IMR-90 (cell line): Measurements from ENCODE around the gene ZNF415. TPM values are rescaled to one million over a fixed set of nuclear protein-coding genes. Genes with fewer than 3 reads are reported as not detected.

Source experiments
- ATAC-seq: fragments of 200-7000 bp; cut with Tn5 transposase; 2 replicates; pipeline ENCODE4 v1.9.1; 2020; ENCODE audit warnings: low read depth, mild to moderate bottlenecking, moderate library complexity
- BruUV-seq: library from RNA; stranded (reverse); fragments of 400-500 nt; replicated peaks from 2 replicates; lab custom pipeline; 2021; lab: Mats Ljungman, UMichigan
- CTCF ChIA-PET: fragments of 300-600 bp; formaldehyde crosslinking; extraction: SDS; loops from one replicate; lab custom pipeline; 2021; ENCODE audit warnings: antibody characterized with exemption; lab: Yijun Ruan, JAX
- POLR2A ChIA-PET: fragments of 300-600 bp; sonication (Branson Sonifier 250); formaldehyde crosslinking; loops from one replicate; lab custom pipeline; 2022; ENCODE audit warnings: antibody characterized with exemption; ENCODE audit not compliant: unreplicated experiment; lab: Charles Lee
- DNase-seq: peaks from one replicate; pipeline ENCODE4 v3.0.0; 2013
- H2AFZ ChIP-seq: replicated peaks from 2 replicates; pipeline ENCODE3; 2013; ENCODE audit warnings: low read length, mild to moderate bottlenecking; ENCODE audit not compliant: poor library complexity
- H2AK5ac ChIP-seq: 2 replicates; pipeline ENCODE4 v1.6.1; 2013; ENCODE audit warnings: low read depth, low read length, inconsistent platforms
- H2AK9ac ChIP-seq: replicated peaks from 2 replicates; pipeline ENCODE3; 2013; ENCODE audit warnings: mild to moderate bottlenecking, low read depth, low read length, moderate library complexity; ENCODE audit not compliant: poor library complexity
- H2BK120ac ChIP-seq: 2 replicates; pipeline ENCODE4 v1.6.1; 2013; ENCODE audit warnings: low read depth, low read length, inconsistent platforms
- H2BK15ac ChIP-seq: 3 replicates; pipeline ENCODE4 v1.6.1; 2013; ENCODE audit warnings: low read depth, low read length, inconsistent platforms
- H2BK20ac ChIP-seq: 2 replicates; pipeline ENCODE4 v1.6.1; 2013; ENCODE audit warnings: low read depth, mild to moderate bottlenecking, inconsistent platforms, low read length, moderate library complexity
- H2BK5ac ChIP-seq: 2 replicates; pipeline ENCODE4 v1.6.1; 2013; ENCODE audit warnings: mild to moderate bottlenecking, low read depth, low read length, inconsistent platforms; ENCODE audit not compliant: poor library complexity, severe bottlenecking
- H3K14ac ChIP-seq: replicated peaks from 2 replicates; pipeline ENCODE4 v1.6.1; 2013; ENCODE audit warnings: low read depth, low read length, inconsistent platforms
- H3K18ac ChIP-seq: 2 replicates; pipeline ENCODE4 v1.6.1; 2013; ENCODE audit warnings: low read depth, low read length, control low read depth
- H3K23ac ChIP-seq: 2 replicates; pipeline ENCODE4 v1.6.1; 2013; ENCODE audit warnings: low read depth, low read length, inconsistent platforms
- H3K27ac ChIP-seq: 2 replicates; pipeline ENCODE4 v1.5.1; 2013; ENCODE audit warnings: mild to moderate bottlenecking, control low read depth, low read length; ENCODE audit not compliant: insufficient read depth
- H3K27me3 ChIP-seq: 2 replicates; pipeline ENCODE4 v1.6.1; 2013; ENCODE audit warnings: low read length; ENCODE audit not compliant: control insufficient read depth, insufficient read depth
- H3K36me3 ChIP-seq: 2 replicates; pipeline ENCODE4 v1.6.1; 2013; ENCODE audit warnings: low read length, mixed read lengths; ENCODE audit not compliant: control insufficient read depth, insufficient read depth
- H3K4ac ChIP-seq: 2 replicates; pipeline ENCODE4 v1.6.1; 2013; ENCODE audit warnings: low read depth, low read length, inconsistent platforms
- H3K4me1 ChIP-seq: 2 replicates; pipeline ENCODE4 v1.6.1; 2013; ENCODE audit warnings: low read length, mixed read lengths; ENCODE audit not compliant: control insufficient read depth, insufficient read depth
- H3K4me2 ChIP-seq: 2 replicates; pipeline ENCODE4 v1.6.1; 2013; ENCODE audit warnings: low read depth, mild to moderate bottlenecking, control low read depth, low read length, moderate library complexity
- H3K4me3 ChIP-seq: 2 replicates; pipeline ENCODE4 v1.5.1; 2013; ENCODE audit warnings: low read depth, mild to moderate bottlenecking, control low read depth, low read length, moderate library complexity; ENCODE audit not compliant: insufficient read depth
- H3K56ac ChIP-seq: 2 replicates; pipeline ENCODE4 v1.6.1; 2013; ENCODE audit warnings: low read length, inconsistent platforms; ENCODE audit not compliant: insufficient read depth; ENCODE audit errors: extremely low read depth
- H3K79me1 ChIP-seq, 2 experiments: 2 replicates each; pipeline ENCODE4 v1.6.1; 2013; ENCODE audit warnings: low read length in 2 of 2, inconsistent platforms in 1 of 2, low read depth in 1 of 2
- H3K9ac ChIP-seq: 2 replicates; pipeline ENCODE4 v1.6.1; 2013; ENCODE audit warnings: low read depth, low read length, control low read depth
- H3K9me1 ChIP-seq: 2 replicates; pipeline ENCODE4 v1.6.1; 2013; ENCODE audit warnings: low read length, inconsistent platforms; ENCODE audit not compliant: insufficient read depth
- H3K9me3 ChIP-seq: 2 replicates; pipeline ENCODE4 v1.6.1; 2013; ENCODE audit warnings: low read length; ENCODE audit not compliant: control insufficient read depth, insufficient read depth
- H4K20me1 ChIP-seq: 2 replicates; pipeline ENCODE4 v1.6.1; 2013; ENCODE audit warnings: low read length, inconsistent platforms; ENCODE audit not compliant: insufficient read depth
- H4K5ac ChIP-seq: 2 replicates; pipeline ENCODE4 v1.6.1; 2013; ENCODE audit warnings: mild to moderate bottlenecking, low read depth, low read length, control low read depth
- H4K8ac ChIP-seq, 2 experiments: 2 replicates each; pipeline ENCODE4 v1.6.1; 2013; ENCODE audit warnings: low read depth in 2 of 2, low read length in 2 of 2, control low read depth in 1 of 2, inconsistent platforms in 1 of 2
- H4K91ac ChIP-seq: 2 replicates; pipeline ENCODE4 v1.6.1; 2013; ENCODE audit warnings: low read depth, low read length, inconsistent platforms; ENCODE audit not compliant: insufficient read depth
- MXI1 ChIP-seq: IDR thresholded peaks from 2 replicates; pipeline ENCODE4 v1.6.1; 2012; ENCODE audit warnings: low read depth, mild to moderate bottlenecking, low read length, moderate library complexity, borderline replicate concordance
- WGBS, 2 experiments: methylation state at CpG; one replicate each; pipeline versions ENCODE4 v1.1.5 to v1.1.7; 2013; ENCODE audit warnings: missing lambda C conversion rate in 2 of 2; ENCODE audit not compliant: insufficient read length in 1 of 2; ENCODE audit errors: extremely low coverage in 2 of 2; 5-methylcytosine and 5-hydroxymethylcytosine counted together
- dilution Hi-C: fragments of 300-500 bp; cut with HindIII; formaldehyde crosslinking; loops from one replicate; pipeline ENCODE4 v1.14.3; 2018; ENCODE audit warnings: low sequenced_read_pairs; ENCODE audit not compliant: unreplicated experiment
- in situ Hi-C: fragments of 300-500 bp; cut with MboI; formaldehyde crosslinking; loops from 3 replicates; pipeline ENCODE4 v1.14.3; 2019; ENCODE audit warnings: low sequenced_read_pairs, inconsistent platforms, mixed read lengths
- intact Hi-C: fragments of 100-400 bp; cut with micrococcal nuclease; formaldehyde crosslinking; loops from 2 replicates; pipeline ENCODE4 v1.10.0; 2022
- polyA plus RNA-seq, 3 experiments: library from polyadenylated mRNA; depleted of rRNA; stranded (reverse); fragments of >200 nt; gene quantifications; 2 replicates each; pipeline ENCODE4 v1.2.3, GENCODE V29; 2012; ENCODE audit warnings: low replicate concordance in 1 of 3
- total RNA-seq: library from RNA; depleted of rRNA; stranded (reverse); fragments of >200 nt; gene quantifications from 2 replicates; pipeline ENCODE4 v1.2.3, GENCODE V29; 2012

Gene ZNF415
- total and polyA plus RNA-seq, 2 of the 4 experiments (the other 2 are of a cell fraction): 4.2 to 7.7 TPM

DNA sequence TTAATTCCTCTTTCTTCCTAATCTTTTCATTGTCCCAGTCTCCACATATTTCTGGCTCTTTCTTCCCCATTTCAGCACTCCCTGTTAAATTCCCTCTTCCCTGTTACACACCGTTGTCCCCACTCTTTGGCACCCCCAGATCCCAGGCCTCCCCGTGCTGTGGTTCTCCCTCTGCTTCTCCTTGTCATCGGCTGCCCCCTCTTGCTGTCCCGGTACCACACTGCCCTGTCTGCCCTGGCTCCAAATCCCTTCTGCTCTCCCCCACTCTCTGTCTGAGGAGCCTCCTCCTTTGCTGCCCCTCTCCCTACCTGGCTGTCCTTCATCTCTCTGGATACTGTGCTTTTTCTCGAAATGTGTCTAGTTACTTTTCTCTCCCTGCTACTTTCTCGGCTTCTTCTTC is 983 bp downstream of the ZNF415 start:
- ATAC-seq: 0 out of 2 replicates have a peak, but pooled peaks have one; percentile 8
- no peaks in the 10 kb centered on the region for H3K9me1 ChIP-seq
- in situ Hi-C loops: no loop called here
- no peaks in the 10 kb centered on the region for H4K20me1 ChIP-seq
- no peak overlapping the region for H2BK5ac ChIP-seq
- H2BK20ac ChIP-seq: no peak overlapping the region
- no peaks in the 10 kb centered on the region for H3K27me3 ChIP-seq
- no peak overlapping the region for H4K5ac ChIP-seq
- dilution Hi-C loops: no loop called here
- H3K4me3 ChIP-seq: peak overlapping the region; percentile 57
- H3K4me2 ChIP-seq: peak overlapping the region; percentile 53
- H2BK15ac ChIP-seq: no peak overlapping the region
- ChIA-PET POLR2A (no interaction called here), CTCF (no interaction called here)
- no TSS peak for BruUV-seq
- intact Hi-C loops: loop anchor here (2.0 kb wide), 1 partner anchor 29 kb away; the partner anchor contains the start of gene ZNF160
- no peak overlapping the region for H3K27ac ChIP-seq
- H3K79me1 ChIP-seq: peaks cover 0 to 9% of the 10 kb centered on the region in 2 experiments; a peak in 2 of 4 replicates
- H3K56ac ChIP-seq: no peak overlapping the region; the same call in 1 of the 2 replicates
- H2AK9ac ChIP-seq: no peak overlapping the region
- no peak for DNase-seq
- H3K4ac ChIP-seq: no peak overlapping the region
- no peak overlapping the region for H2BK120ac ChIP-seq
- peak overlapping the region; percentile 46 to 96; a peak in 1 of 4 replicates for H4K8ac ChIP-seq
- H4K91ac ChIP-seq: no peak overlapping the region
- no peak for TF ChIP-seq MXI1
- H3K36me3 ChIP-seq: no peaks in the 10 kb centered on the region; the same call in 1 of the 2 replicates
- H2AFZ ChIP-seq: peak overlapping the region; percentile 80
- peak overlapping the region; percentile 51; the same call in 1 of the 2 replicates for H3K23ac ChIP-seq
- no peak overlapping the region for H2AK5ac ChIP-seq
- peaks cover 3% of the 10 kb centered on the region; the same call in 1 of the 2 replicates for H3K4me1 ChIP-seq
- H3K14ac ChIP-seq: no peak overlapping the region
- H3K9ac ChIP-seq: peak overlapping the region; percentile 80; the same call in 1 of the 2 replicates
- H3K9me3 ChIP-seq: no peaks in the 10 kb centered on the region; the same call in 1 of the 2 replicates
- H3K18ac ChIP-seq: no peak overlapping the region
- WGBS, 2 experiments: 20% methylated on average over 6 of the region's 6 CpGs; no CpG with 5 or more reads in 1 of the 2 experiments
